Measurements from ENCODE around the gene LYRM9. TPM values are rescaled to one million over a fixed set of nuclear protein-coding genes. Genes with fewer than 3 reads are reported as not detected.

The LYRM9 gene
- total and polyA plus RNA-seq, 2 of the 8 experiments (the other 6 are each of a cell fraction or from before 2014, with no cell fraction given), result 4.3 to 5.2 TPM

GRCh38 chr17:27891841-27892240 is 1.3 kb downstream of the LYRM9 start (continued):
- no peak for TF ChIP-seq HDAC6 (IDR thresholded peaks at IDR 0.05; ENCODE audit: low read depth, low read length)

All from H1 (cell line).